ENCODE data around the gene TTYH3. TPM values are rescaled to one million over a fixed set of nuclear protein-coding genes. Genes with fewer than 3 reads are reported as not detected.

The TTYH3 gene
- total RNA-seq, 4 donors from 2014 or later: 14.0 to 26.3 (median 19.5) TPM

DNA sequence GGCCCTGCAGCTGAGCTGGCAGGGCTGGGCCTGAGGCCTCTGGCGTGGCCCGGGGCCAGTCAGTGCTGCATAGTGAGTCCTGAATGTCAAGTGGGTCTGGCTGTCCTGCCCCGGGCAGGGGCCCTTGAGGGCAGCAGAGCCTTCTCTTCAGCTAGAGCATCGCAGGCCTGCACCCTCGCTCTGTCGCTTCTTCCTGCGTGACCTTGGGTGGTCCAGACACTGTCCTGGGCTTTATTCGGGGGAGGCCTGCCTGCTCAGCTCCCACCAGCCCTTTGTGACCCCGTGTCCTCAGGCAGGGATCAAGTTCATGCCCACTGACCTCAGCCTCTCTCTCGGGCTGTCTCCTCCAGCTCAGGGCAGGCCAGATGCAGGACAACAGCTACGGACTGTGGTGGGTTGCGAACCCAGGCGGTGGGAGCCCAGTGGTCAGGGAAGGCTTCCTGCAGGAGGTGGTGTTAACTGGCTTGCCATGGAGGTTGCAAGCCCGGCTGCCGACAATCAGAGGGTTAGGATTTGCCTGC, 3.4 kb downstream of the TTYH3 start:
- Histone ChIP-seq H3K36me3 (no peaks in the 10 kb centered on the region), H3K4me1 (peaks cover 90% of the 10 kb centered on the region), H3K27ac (no peak overlapping the region), H3K27me3 (no peaks in the 10 kb centered on the region), H3K9me3 (no peaks in the 10 kb centered on the region), H3K4me3 (no peak overlapping the region)
- DNase-seq (ENCODE audit: low spot score in 2 of 2): peak in 1 of 2 donors; percentile 62
- 98% methylated on average over 7 of the region's 15 CpGs for WGBS
- no peak for TF ChIP-seq POLR2A (IDR thresholded peaks at IDR 0.05)
- no peak for TF ChIP-seq EP300 (IDR thresholded peaks at IDR 0.05)
- TF ChIP-seq POLR2AphosphoS5 (IDR thresholded peaks at IDR 0.05): no peak
- TF ChIP-seq, protein P1, sequence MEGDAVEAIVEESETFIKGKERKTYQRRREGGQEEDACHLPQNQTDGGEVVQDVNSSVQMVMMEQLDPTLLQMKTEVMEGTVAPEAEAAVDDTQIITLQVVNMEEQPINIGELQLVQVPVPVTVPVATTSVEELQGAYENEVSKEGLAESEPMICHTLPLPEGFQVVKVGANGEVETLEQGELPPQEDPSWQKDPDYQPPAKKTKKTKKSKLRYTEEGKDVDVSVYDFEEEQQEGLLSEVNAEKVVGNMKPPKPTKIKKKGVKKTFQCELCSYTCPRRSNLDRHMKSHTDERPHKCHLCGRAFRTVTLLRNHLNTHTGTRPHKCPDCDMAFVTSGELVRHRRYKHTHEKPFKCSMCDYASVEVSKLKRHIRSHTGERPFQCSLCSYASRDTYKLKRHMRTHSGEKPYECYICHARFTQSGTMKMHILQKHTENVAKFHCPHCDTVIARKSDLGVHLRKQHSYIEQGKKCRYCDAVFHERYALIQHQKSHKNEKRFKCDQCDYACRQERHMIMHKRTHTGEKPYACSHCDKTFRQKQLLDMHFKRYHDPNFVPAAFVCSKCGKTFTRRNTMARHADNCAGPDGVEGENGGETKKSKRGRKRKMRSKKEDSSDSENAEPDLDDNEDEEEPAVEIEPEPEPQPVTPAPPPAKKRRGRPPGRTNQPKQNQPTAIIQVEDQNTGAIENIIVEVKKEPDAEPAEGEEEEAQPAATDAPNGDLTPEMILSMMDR (IDR thresholded peaks at IDR 0.05): no peak

DNA sequence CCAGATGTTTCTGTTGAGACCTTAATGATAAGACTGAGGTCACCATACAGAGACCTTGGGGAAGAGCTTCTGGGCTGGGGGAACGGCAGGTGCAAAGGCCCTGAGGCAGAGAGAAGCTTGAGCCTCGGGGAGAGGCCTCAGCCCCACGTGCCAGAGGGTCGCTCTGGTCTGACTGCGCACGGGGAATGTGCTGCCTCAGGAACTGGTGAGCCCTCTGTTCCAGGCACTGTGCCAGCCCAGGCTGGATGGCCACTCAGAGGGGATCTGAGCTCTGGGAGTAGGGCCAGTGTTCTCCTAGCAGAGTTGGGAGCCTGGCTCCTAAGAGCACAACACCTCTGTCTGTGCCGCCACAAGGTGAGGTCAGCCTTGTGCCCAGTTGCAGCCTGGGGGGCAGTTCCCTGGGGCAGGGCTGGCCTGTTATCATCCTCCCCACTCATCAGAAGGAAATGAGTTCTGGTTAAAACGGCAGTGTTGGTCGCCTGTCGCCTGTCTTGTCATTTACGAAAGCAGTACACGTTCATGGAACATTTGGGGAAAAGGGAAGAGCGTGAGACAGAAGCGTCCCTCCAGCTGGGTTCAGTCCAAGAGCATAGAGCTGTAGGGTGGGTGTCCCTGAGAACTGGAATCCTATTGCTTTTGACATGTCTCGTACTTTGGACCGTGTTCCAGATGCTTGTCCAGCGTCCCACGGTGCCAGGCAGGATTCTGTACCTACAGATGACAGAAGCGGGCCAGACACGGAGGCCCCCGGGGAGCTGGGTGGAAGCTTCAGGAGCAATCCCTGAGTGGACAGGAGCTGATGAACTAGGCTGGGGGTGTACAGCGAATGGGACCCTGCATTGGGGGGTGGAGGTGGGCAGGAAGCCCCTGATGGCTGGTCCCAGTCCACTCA, 4.3 kb downstream of the TTYH3 start:
- DNase-seq (ENCODE audit: low spot score in 2 of 2): peak in 1 of 2 donors; percentile 67
- TF ChIP-seq, protein P1 (IDR thresholded peaks at IDR 0.05): no peak
- TF ChIP-seq POLR2AphosphoS5 (IDR thresholded peaks at IDR 0.05) (no peak), POLR2A (IDR thresholded peaks at IDR 0.05) (no peak), EP300 (IDR thresholded peaks at IDR 0.05) (no peak)
- Histone ChIP-seq H3K27me3 (no peaks in the 10 kb centered on the region), H3K36me3 (no peaks in the 10 kb centered on the region), H3K4me3 (no peak overlapping the region), H3K27ac (no peak overlapping the region), H3K9me3 (no peaks in the 10 kb centered on the region), H3K4me1 (peaks cover 91% of the 10 kb centered on the region)
- WGBS: 76% methylated on average over 18 of the region's 22 CpGs

DNA sequence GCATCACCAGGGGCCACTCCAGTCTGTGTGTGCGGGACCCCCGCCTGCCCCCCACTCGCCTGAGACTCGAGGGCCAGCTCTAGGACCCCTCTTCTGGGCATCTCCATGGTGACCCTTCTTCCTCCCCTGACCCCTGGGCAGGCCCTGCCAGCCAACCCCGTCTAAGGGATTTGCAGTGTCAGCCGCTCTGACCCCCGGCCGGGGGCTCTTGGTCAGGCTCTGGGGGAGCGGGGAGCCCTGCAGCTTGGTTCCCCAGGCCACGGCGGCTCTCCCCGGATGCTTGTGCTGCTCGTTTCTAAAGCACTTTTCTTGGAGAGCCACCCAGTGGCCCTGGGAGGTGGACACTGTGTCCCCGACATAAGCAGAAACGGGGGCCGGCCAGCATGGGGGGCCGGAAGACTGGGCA, 5.3 kb downstream of the TTYH3 start:
- no peaks in the 10 kb centered on the region for H3K36me3 ChIP-seq
- H3K9me3 ChIP-seq: no peaks in the 10 kb centered on the region
- H3K27me3 ChIP-seq: no peaks in the 10 kb centered on the region
- peak in 1 of 2 donors; percentile 64 for DNase-seq (ENCODE audit: low spot score in 2 of 2)
- 95% methylated on average over 8 of the region's 17 CpGs for WGBS
- peak overlapping the region; percentile 68 for H3K27ac ChIP-seq
- TF ChIP-seq POLR2AphosphoS5 (IDR thresholded peaks at IDR 0.05): no peak
- peaks cover 96% of the 10 kb centered on the region for H3K4me1 ChIP-seq
- no peak overlapping the region for H3K4me3 ChIP-seq

DNA sequence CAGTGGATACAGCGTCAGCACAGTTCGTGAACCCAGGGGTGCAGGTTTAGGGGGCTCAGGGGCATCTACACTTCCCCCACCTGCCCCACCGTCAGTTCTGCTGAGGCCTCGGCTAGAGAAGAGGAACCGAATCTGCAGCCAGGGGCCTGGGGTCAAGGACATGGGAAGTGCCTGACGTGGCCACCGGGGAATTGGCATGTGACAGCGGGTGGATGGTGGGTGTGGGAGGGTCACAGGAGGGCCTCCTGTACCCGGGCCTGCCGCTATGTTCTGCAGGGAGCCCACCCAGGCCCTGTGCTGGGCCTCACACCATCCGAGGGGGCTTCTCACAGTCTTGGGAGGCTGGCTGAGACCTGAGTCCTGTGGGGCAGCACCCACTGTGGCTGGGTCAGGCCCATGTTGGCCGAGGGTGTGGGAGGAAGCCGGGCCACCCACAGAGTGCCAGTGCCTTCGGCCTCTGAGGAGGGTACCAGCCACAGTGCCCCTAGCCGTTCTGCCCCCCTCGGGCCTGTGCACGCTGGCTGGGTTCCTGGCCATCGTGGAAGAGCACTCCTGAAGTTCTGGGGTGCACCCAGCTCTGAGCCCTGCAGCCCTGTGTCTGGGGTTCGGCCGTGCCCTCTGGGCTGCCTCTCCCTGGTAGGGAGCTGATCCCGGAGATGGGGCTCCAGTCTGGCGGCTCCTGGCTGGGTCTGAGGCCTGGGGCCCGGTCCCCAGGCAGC, 5.9 kb downstream of the TTYH3 start:
- 65% methylated on average over 4 of the region's 23 CpGs for WGBS
- TF ChIP-seq POLR2A (IDR thresholded peaks at IDR 0.05) (no peak), EP300 (IDR thresholded peaks at IDR 0.05) (no peak), POLR2AphosphoS5 (IDR thresholded peaks at IDR 0.05) (no peak)
- TF ChIP-seq, protein P1 (IDR thresholded peaks at IDR 0.05): no peak
- peaks cover 92% of the 10 kb centered on the region for H3K4me1 ChIP-seq
- DNase-seq (ENCODE audit: low spot score in 2 of 2): no peak
- no peaks in the 10 kb centered on the region for H3K36me3 ChIP-seq
- H3K27me3 ChIP-seq: no peaks in the 10 kb centered on the region
- peak overlapping the region; percentile 68 for H3K27ac ChIP-seq
- H3K9me3 ChIP-seq: no peaks in the 10 kb centered on the region
- no peak overlapping the region for H3K4me3 ChIP-seq

DNA sequence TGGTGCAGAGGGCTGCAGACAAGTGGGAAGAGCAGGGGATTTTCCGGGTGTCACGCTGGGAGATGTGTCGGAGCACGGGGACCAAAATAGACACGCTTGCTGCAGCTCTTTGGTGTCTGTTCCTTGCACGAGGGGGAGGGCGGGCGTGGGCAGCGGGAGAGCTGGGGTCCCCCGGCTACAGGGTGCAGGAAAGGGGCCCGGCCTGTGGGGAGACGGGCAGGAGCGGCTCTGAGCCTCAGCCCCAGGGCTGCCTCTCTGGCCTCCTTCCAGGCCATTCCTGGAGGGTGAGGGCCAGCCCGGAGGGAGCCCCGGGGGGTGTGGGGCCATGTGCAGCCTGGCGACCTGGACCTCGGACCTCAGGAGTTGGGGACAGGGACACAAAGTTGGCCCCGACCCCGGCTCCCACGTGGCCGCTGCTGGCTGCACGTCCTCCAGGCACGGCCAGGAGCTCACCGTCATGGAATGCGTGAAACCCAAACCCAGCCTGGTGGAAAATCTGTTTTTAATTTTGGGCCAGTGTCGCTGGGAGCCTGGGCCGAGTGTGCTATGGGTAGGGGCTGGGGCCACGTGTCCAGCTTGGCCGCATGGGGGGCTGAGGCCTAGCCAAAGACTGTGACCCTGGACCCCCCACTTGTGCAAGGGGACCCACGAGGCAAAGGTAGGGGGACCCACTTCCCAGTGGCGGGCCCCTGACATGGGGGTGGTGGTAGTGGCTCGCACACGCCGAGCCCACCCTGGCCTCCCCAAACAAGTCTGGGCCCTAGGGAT, 6.6 kb downstream of the TTYH3 start:
- peaks cover 86% of the 10 kb centered on the region for H3K4me1 ChIP-seq
- H3K4me3 ChIP-seq: no peak overlapping the region
- H3K9me3 ChIP-seq: no peaks in the 10 kb centered on the region
- peak overlapping the region; percentile 55 for H3K27ac ChIP-seq
- H3K27me3 ChIP-seq: no peaks in the 10 kb centered on the region
- TF ChIP-seq POLR2AphosphoS5 (IDR thresholded peaks at IDR 0.05) (no peak), EP300 (IDR thresholded peaks at IDR 0.05) (no peak), POLR2A (IDR thresholded peaks at IDR 0.05) (no peak)
- TF ChIP-seq, protein P1 (IDR thresholded peaks at IDR 0.05): no peak
- 42% methylated on average over 25 of the region's 34 CpGs for WGBS
- no peaks in the 10 kb centered on the region for H3K36me3 ChIP-seq
- DNase-seq (ENCODE audit: low spot score in 2 of 2): no peak

Data from suprapubic skin (tissue), 4 donors.